Panc1 (cell line): Measurements from ENCODE around the gene B4GALT3. TPM values are rescaled to one million over a fixed set of nuclear protein-coding genes. Genes with fewer than 3 reads are reported as not detected.

ENCODE experiments used
- ATAC-seq: fragments of 200-7000 bp; cut with Tn5 transposase; 2 replicates; pipeline ENCODE4 v1.9.1; 2020; ENCODE audit warnings: mild to moderate bottlenecking, moderate library complexity
- BruUV-seq: library from RNA; stranded (reverse); fragments of 400-500 nt; replicated peaks from 2 replicates; lab custom pipeline; 2021; lab: Mats Ljungman, UMichigan
- CTCF ChIA-PET: fragments of 300-600 bp; sonication (Branson Sonifier 250); formaldehyde crosslinking; loops from one replicate; lab custom pipeline; 2022; ENCODE audit warnings: antibody characterized with exemption; lab: Charles Lee
- POLR2A ChIA-PET: fragments of 300-600 bp; sonication (Branson Sonifier 250); formaldehyde crosslinking; loops from one replicate; lab custom pipeline; 2022; ENCODE audit warnings: antibody characterized with exemption; lab: Charles Lee
- DNase-seq: peaks from one replicate; pipeline ENCODE4 v3.0.0-alpha.2; 2010; ENCODE audit warnings: low read depth, low spot score
- H3K27ac ChIP-seq: 2 replicates; pipeline ENCODE4 v1.5.1; 2011; ENCODE audit warnings: mild to moderate bottlenecking, low read length, inconsistent platforms
- H3K27me3 ChIP-seq: fragments of 200-500 bp; sonication (Bioruptor generic); 2 replicates; pipeline ENCODE4 v1.6.0; 2014; ENCODE audit warnings: low read length, inconsistent platforms; ENCODE audit not compliant: control insufficient read depth, insufficient read depth
- H3K36me3 ChIP-seq: fragments of 200-500 bp; sonication (Bioruptor generic); 2 replicates; pipeline ENCODE4 v1.5.1; 2014; ENCODE audit warnings: inconsistent platforms, mild to moderate bottlenecking, low read length, moderate library complexity; ENCODE audit not compliant: control insufficient read depth, insufficient read depth
- H3K4me1 ChIP-seq: 2 replicates; pipeline ENCODE4 v1.5.1; 2011; ENCODE audit warnings: inconsistent platforms, mild to moderate bottlenecking, low read length, moderate library complexity; ENCODE audit not compliant: control insufficient read depth, insufficient read depth
- H3K4me3 ChIP-seq, 2 experiments: 2 replicates each; pipeline ENCODE4 v1.5.1; 2011 to 2012; ENCODE audit warnings: low read depth in 2 of 2, low read length in 2 of 2, mild to moderate bottlenecking in 2 of 2, inconsistent platforms in 1 of 2, moderate library complexity in 1 of 2
- H3K9me3 ChIP-seq: fragments of 200-500 bp; sonication (Bioruptor generic); 2 replicates; pipeline ENCODE4 v1.5.1; 2014; ENCODE audit warnings: low read depth, mild to moderate bottlenecking, inconsistent platforms, low read length, moderate library complexity; ENCODE audit not compliant: control insufficient read depth, insufficient read depth
- POLR2AphosphoS5 ChIP-seq: IDR thresholded peaks from 2 replicates; pipeline ENCODE4 v1.6.1; 2012; ENCODE audit warnings: mild to moderate bottlenecking, low read depth, low read length, moderate library complexity
- SIN3A ChIP-seq: IDR thresholded peaks from 2 replicates; pipeline ENCODE4 v1.6.1; 2012; ENCODE audit warnings: low read depth, mild to moderate bottlenecking, low read length, moderate library complexity, borderline replicate concordance; ENCODE audit not compliant: insufficient read depth
- TCF7L2 ChIP-seq: IDR thresholded peaks from 2 replicates; pipeline ENCODE4 v1.6.1; 2011; ENCODE audit warnings: mild to moderate bottlenecking, low read depth, low read length, inconsistent platforms
- in situ Hi-C: cut with HindIII; loops from 2 replicates; pipeline ENCODE4 v1.10.0; 2016; ENCODE audit warnings: low sequenced_read_pairs, low pct_unique_long_range_greater_than_20kb
- intact Hi-C: fragments of 100-400 bp; cut with micrococcal nuclease; formaldehyde crosslinking; loops from one replicate; pipeline ENCODE4 v1.10.0; 2022; ENCODE audit not compliant: unreplicated experiment
- microRNA-seq: library from miRNA; unstranded; fragments of <30 nt; microRNA quantifications from one replicate; pipeline ENCODE4 v1.1.0, GENCODE V29; 2020; ENCODE audit not compliant: unreplicated experiment
- total RNA-seq: library from RNA; stranded (reverse); gene quantifications from one replicate; pipeline ENCODE4 v1.2.1, GENCODE V29; 2021; ENCODE audit not compliant: unreplicated experiment
- TF ChIP-seq, protein P1 (sequence below): fragments of 450-650 bp; IDR thresholded peaks from 2 replicates; pipeline ENCODE4 v1.5.1; 2017; ENCODE audit warnings: mild to moderate bottlenecking
- TF ChIP-seq, protein P2 (sequence below), 2 experiments: IDR thresholded peaks; 2 replicates each; pipeline ENCODE4 v1.6.1; 2011 to 2012; ENCODE audit warnings: low read depth in 2 of 2, control low read depth in 1 of 2, low read length in 1 of 2, mild to moderate bottlenecking in 1 of 2, moderate library complexity in 1 of 2; ENCODE audit not compliant: insufficient read depth in 1 of 2

B4GALT3 gene
- total RNA-seq, 1 experiment from 2014 or later = 28.6 TPM

DNA sequence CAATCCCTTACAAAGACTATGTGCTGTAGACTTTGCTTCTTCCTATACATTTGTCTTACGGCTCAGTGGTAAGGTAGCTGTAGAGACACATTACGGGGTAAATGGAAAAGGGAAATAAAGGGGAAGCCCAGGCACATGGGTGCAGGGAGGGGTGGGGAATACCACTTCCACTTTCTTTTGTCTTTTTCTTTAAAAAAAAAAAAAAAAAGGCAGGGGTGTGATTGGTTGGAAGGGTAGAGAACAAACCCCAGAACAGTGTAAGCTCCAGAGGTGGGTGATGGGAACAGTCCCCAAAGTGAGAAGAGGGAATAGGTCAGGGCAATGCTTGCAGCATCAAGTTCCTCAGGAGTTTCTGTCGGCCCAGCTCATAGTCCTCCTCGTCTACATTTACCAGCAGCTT lies 55.5 kb downstream of the B4GALT3 start:
- Histone ChIP-seq H3K4me3 (no peak overlapping the region), H3K27ac (no peak overlapping the region), H3K9me3 (no peaks in the 10 kb centered on the region), H3K36me3 (peaks cover 19% of the 10 kb centered on the region), H3K27me3 (no peaks in the 10 kb centered on the region), H3K4me1 (peaks cover 18% of the 10 kb centered on the region)
- intact Hi-C loops = no loop called here
- in situ Hi-C loops = no loop called here
- POLR2A ChIA-PET = interaction anchor here (0.5 to 0.6 kb wide), 3 partner anchors 32 to 36 kb away, joined by 3 to 6 read pairs (median 3); partner anchors contain the start of gene UFC1
- CTCF ChIA-PET = interaction anchor here (1.0 kb wide), 1 partner anchor 25 kb away, joined by 6 read pairs; no protein-coding TSS in a partner anchor
- ATAC-seq = no peak
- no peak for DNase-seq
- BruUV-seq = no TSS peak
- TF ChIP-seq, protein P1, sequence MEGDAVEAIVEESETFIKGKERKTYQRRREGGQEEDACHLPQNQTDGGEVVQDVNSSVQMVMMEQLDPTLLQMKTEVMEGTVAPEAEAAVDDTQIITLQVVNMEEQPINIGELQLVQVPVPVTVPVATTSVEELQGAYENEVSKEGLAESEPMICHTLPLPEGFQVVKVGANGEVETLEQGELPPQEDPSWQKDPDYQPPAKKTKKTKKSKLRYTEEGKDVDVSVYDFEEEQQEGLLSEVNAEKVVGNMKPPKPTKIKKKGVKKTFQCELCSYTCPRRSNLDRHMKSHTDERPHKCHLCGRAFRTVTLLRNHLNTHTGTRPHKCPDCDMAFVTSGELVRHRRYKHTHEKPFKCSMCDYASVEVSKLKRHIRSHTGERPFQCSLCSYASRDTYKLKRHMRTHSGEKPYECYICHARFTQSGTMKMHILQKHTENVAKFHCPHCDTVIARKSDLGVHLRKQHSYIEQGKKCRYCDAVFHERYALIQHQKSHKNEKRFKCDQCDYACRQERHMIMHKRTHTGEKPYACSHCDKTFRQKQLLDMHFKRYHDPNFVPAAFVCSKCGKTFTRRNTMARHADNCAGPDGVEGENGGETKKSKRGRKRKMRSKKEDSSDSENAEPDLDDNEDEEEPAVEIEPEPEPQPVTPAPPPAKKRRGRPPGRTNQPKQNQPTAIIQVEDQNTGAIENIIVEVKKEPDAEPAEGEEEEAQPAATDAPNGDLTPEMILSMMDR = no peak
- TF ChIP-seq TCF7L2 (no peak), SIN3A (no peak), POLR2AphosphoS5 (no peak; the same call in 1 of the 2 replicates)
- TF ChIP-seq, protein P2, sequence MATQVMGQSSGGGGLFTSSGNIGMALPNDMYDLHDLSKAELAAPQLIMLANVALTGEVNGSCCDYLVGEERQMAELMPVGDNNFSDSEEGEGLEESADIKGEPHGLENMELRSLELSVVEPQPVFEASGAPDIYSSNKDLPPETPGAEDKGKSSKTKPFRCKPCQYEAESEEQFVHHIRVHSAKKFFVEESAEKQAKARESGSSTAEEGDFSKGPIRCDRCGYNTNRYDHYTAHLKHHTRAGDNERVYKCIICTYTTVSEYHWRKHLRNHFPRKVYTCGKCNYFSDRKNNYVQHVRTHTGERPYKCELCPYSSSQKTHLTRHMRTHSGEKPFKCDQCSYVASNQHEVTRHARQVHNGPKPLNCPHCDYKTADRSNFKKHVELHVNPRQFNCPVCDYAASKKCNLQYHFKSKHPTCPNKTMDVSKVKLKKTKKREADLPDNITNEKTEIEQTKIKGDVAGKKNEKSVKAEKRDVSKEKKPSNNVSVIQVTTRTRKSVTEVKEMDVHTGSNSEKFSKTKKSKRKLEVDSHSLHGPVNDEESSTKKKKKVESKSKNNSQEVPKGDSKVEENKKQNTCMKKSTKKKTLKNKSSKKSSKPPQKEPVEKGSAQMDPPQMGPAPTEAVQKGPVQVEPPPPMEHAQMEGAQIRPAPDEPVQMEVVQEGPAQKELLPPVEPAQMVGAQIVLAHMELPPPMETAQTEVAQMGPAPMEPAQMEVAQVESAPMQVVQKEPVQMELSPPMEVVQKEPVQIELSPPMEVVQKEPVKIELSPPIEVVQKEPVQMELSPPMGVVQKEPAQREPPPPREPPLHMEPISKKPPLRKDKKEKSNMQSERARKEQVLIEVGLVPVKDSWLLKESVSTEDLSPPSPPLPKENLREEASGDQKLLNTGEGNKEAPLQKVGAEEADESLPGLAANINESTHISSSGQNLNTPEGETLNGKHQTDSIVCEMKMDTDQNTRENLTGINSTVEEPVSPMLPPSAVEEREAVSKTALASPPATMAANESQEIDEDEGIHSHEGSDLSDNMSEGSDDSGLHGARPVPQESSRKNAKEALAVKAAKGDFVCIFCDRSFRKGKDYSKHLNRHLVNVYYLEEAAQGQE (IDR thresholded peaks at IDR 0.05; ENCODE audit: insufficient read depth in 1 of 2, low read depth in 2 of 2, low read length in 1 of 2) = no peak

Small RNA genes lying within 50 kb of the gene (microRNA-seq; reads per million reads assigned to microRNA genes)
- gene MIR5187 = not detected

Other genes starting within 250 kb of the B4GALT3 start
- not detected for gene ITLN2, start 222.7 kb downstream of the B4GALT3 start, total RNA-seq
- 63.0 TPM for gene F11R, start 156.4 kb downstream of the B4GALT3 start, total RNA-seq
- 20.1 TPM for gene TSTD1, start 138.5 kb downstream of the B4GALT3 start, total RNA-seq
- 57.7 TPM for gene USF1, start 131.5 kb downstream of the B4GALT3 start, total RNA-seq
- gene ARHGAP30, start 107.6 kb downstream of the B4GALT3 start, total RNA-seq = 0.36 TPM
- not detected for gene NECTIN4, start 87.9 kb downstream of the B4GALT3 start, total RNA-seq
- 7.6 TPM for gene KLHDC9, start 79.1 kb downstream of the B4GALT3 start, total RNA-seq
- gene PFDN2, start 59.5 kb downstream of the B4GALT3 start, total RNA-seq = 98.6 TPM
- gene NIT1, start 59.4 kb downstream of the B4GALT3 start, total RNA-seq = 31.3 TPM
- 42.5 TPM for gene DEDD, start 44.8 kb downstream of the B4GALT3 start, total RNA-seq
- gene UFC1, start 23.5 kb downstream of the B4GALT3 start, total RNA-seq = 127 TPM
- gene USP21, start 18.0 kb downstream of the B4GALT3 start, total RNA-seq = 41.9 TPM
- 20.6 TPM for gene PPOX, start 11.1 kb downstream of the B4GALT3 start, total RNA-seq
- gene ADAMTS4, start 21.5 kb upstream of the B4GALT3 start, total RNA-seq = 0.26 TPM
- gene NDUFS2, start 24.9 kb upstream of the B4GALT3 start, total RNA-seq = 94.9 TPM
- gene FCER1G, start 37.8 kb upstream of the B4GALT3 start, total RNA-seq = 0.77 TPM
- 1.4 TPM for gene APOA2, start 46.1 kb upstream of the B4GALT3 start, total RNA-seq
- 9.2 TPM for gene TOMM40L, start 48.6 kb upstream of the B4GALT3 start, total RNA-seq
- gene NR1I3, start 60.7 kb upstream of the B4GALT3 start, total RNA-seq = not detected
- not detected for gene PCP4L1, start 81.2 kb upstream of the B4GALT3 start, total RNA-seq
- not detected for gene MPZ, start 132.5 kb upstream of the B4GALT3 start, total RNA-seq
- 221 TPM for gene SDHC, start 136.9 kb upstream of the B4GALT3 start, total RNA-seq
- gene CFAP126, start 190.4 kb upstream of the B4GALT3 start, total RNA-seq = not detected